H1 (cell line): ENCODE results near the gene MCF2L2. TPM values are rescaled to one million over a fixed set of nuclear protein-coding genes. Genes with fewer than 3 reads are reported as not detected.

Experiments
- polyA plus RNA-seq, 7 experiments: library from polyadenylated mRNA; depleted of rRNA in 3 of 7; stranded (reverse) in 5 of 7; unstranded in 2 of 7; fragments of >200 nt in 5 of 7; fragments of 200-250 nt in 2 of 7; gene quantifications; 1 replicate in 5 of 7; 2 replicates in 1 of 7; 4 replicates in 1 of 7; pipeline versions ENCODE4 v1.2.1 to v1.2.3, GENCODE V29; 2011 to 2013; ENCODE audit warnings: missing spikeins in 2 of 7, mixed read lengths in 2 of 7
- total RNA-seq: library from RNA; stranded (reverse); fragmentation: NEBNext Ultra II Directional; extraction: Animal tissue kit (Norgen Biotek cat#: 25700); gene quantifications from 2 replicates; pipeline ENCODE4 v1.2.1, GENCODE V29; 2021
- TF ChIP-seq, protein P1 (sequence below): fragments of 300-600 bp; sonication (generic); IDR thresholded peaks from 2 replicates; pipeline ENCODE4 v1.7.1; 2012; ENCODE audit warnings: low read length, moderate library complexity, mild to moderate bottlenecking, inconsistent platforms; ENCODE audit not compliant: insufficient replicate concordance

The MCF2L2 gene
- total and polyA plus RNA-seq, 2 of the 8 experiments (the other 6 are each of a cell fraction or from before 2014, with no cell fraction given), result 4.1 to 13.7 TPM

DNA sequence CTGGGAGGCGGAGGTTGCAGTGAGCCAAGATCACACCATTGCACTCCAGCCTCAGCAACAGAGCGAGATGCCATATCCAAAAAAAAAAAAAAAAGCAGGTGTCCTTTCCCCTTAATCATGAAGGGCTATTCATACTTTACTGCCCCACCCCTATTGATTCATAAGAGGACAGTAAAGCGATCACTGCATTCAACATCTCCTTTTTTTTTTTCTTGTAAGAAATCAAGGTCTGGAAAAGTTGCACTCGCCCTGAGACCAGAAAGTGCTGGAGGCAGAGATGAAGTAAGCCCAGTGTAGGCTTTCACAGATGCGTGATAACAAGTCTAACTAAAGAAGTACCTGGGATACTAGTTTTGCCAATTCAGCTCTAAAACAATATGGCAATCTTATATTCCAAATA lies 151.2 kb downstream of the MCF2L2 start (continued):
- TF ChIP-seq, protein P1, sequence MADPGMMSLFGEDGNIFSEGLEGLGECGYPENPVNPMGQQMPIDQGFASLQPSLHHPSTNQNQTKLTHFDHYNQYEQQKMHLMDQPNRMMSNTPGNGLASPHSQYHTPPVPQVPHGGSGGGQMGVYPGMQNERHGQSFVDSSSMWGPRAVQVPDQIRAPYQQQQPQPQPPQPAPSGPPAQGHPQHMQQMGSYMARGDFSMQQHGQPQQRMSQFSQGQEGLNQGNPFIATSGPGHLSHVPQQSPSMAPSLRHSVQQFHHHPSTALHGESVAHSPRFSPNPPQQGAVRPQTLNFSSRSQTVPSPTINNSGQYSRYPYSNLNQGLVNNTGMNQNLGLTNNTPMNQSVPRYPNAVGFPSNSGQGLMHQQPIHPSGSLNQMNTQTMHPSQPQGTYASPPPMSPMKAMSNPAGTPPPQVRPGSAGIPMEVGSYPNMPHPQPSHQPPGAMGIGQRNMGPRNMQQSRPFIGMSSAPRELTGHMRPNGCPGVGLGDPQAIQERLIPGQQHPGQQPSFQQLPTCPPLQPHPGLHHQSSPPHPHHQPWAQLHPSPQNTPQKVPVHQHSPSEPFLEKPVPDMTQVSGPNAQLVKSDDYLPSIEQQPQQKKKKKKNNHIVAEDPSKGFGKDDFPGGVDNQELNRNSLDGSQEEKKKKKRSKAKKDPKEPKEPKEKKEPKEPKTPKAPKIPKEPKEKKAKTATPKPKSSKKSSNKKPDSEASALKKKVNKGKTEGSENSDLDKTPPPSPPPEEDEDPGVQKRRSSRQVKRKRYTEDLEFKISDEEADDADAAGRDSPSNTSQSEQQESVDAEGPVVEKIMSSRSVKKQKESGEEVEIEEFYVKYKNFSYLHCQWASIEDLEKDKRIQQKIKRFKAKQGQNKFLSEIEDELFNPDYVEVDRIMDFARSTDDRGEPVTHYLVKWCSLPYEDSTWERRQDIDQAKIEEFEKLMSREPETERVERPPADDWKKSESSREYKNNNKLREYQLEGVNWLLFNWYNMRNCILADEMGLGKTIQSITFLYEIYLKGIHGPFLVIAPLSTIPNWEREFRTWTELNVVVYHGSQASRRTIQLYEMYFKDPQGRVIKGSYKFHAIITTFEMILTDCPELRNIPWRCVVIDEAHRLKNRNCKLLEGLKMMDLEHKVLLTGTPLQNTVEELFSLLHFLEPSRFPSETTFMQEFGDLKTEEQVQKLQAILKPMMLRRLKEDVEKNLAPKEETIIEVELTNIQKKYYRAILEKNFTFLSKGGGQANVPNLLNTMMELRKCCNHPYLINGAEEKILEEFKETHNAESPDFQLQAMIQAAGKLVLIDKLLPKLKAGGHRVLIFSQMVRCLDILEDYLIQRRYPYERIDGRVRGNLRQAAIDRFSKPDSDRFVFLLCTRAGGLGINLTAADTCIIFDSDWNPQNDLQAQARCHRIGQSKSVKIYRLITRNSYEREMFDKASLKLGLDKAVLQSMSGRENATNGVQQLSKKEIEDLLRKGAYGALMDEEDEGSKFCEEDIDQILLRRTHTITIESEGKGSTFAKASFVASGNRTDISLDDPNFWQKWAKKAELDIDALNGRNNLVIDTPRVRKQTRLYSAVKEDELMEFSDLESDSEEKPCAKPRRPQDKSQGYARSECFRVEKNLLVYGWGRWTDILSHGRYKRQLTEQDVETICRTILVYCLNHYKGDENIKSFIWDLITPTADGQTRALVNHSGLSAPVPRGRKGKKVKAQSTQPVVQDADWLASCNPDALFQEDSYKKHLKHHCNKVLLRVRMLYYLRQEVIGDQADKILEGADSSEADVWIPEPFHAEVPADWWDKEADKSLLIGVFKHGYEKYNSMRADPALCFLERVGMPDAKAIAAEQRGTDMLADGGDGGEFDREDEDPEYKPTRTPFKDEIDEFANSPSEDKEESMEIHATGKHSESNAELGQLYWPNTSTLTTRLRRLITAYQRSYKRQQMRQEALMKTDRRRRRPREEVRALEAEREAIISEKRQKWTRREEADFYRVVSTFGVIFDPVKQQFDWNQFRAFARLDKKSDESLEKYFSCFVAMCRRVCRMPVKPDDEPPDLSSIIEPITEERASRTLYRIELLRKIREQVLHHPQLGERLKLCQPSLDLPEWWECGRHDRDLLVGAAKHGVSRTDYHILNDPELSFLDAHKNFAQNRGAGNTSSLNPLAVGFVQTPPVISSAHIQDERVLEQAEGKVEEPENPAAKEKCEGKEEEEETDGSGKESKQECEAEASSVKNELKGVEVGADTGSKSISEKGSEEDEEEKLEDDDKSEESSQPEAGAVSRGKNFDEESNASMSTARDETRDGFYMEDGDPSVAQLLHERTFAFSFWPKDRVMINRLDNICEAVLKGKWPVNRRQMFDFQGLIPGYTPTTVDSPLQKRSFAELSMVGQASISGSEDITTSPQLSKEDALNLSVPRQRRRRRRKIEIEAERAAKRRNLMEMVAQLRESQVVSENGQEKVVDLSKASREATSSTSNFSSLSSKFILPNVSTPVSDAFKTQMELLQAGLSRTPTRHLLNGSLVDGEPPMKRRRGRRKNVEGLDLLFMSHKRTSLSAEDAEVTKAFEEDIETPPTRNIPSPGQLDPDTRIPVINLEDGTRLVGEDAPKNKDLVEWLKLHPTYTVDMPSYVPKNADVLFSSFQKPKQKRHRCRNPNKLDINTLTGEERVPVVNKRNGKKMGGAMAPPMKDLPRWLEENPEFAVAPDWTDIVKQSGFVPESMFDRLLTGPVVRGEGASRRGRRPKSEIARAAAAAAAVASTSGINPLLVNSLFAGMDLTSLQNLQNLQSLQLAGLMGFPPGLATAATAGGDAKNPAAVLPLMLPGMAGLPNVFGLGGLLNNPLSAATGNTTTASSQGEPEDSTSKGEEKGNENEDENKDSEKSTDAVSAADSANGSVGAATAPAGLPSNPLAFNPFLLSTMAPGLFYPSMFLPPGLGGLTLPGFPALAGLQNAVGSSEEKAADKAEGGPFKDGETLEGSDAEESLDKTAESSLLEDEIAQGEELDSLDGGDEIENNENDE, result no peak
